ENCODE data around the gene COL9A1. TPM values are rescaled to one million over a fixed set of nuclear protein-coding genes. Genes with fewer than 3 reads are reported as not detected.

COL9A1 gene
- total RNA-seq, 2 donors from 2014 or later: not detected

- Mint-ChIP-seq H3K4me3 (no peak overlapping the region), H3K4me1 (peaks cover 2% of the 10 kb centered on the region), H3K27me3 (peaks cover 69% of the 10 kb centered on the region), H3K36me3 (ENCODE audit: low read depth) (no peaks in the 10 kb centered on the region), H3K27ac (no peak overlapping the region)
- ATAC-seq (no peak), DNase-seq (no peak)
- no peaks in the 10 kb centered on the region for H3K9me3 ChIP-seq (ENCODE audit: control insufficient read depth, low read length, poor library complexity, severe bottlenecking)
Observed at GRCh38 chr6:70281923-70282311, 21.0 kb downstream of the COL9A1 start.

- Mint-ChIP-seq H3K27me3 (peaks cover 81% of the 10 kb centered on the region), H3K4me3 (no peak overlapping the region), H3K4me1 (peaks cover 2% of the 10 kb centered on the region), H3K36me3 (ENCODE audit: low read depth) (no peaks in the 10 kb centered on the region), H3K27ac (no peak overlapping the region)
- H3K9me3 ChIP-seq (ENCODE audit: control insufficient read depth, low read length, poor library complexity, severe bottlenecking): no peaks in the 10 kb centered on the region
- ATAC-seq (no peak), DNase-seq (no peak)
Observed at GRCh38 chr6:70280400-70280853, 22.5 kb downstream of the COL9A1 start.

DNA sequence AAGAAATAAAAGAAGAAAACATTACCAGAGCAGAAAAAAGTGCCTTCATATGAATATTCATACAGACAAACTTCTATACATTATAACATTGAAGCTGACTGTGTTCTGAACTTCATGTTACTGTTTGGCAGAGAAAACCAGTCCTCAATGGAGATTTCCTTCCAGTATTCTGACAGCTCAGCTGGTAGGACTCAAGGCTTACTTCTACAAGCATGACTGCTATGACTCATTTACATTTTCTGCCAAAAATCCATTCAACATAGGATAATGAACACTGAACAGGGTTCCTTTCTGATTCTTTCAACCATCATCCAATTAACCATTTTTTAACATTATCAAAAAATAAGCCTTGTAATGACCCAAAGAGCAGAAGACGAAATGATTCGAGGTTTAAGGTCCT is 25.4 kb downstream of the COL9A1 start:
- no peaks in the 10 kb centered on the region for H3K9me3 ChIP-seq (ENCODE audit: control insufficient read depth, low read length, poor library complexity, severe bottlenecking)
- Mint-ChIP-seq H3K4me3 (no peak overlapping the region), H3K27me3 (peaks cover 61% of the 10 kb centered on the region), H3K36me3 (ENCODE audit: low read depth) (no peaks in the 10 kb centered on the region), H3K27ac (no peak overlapping the region), H3K4me1 (no peaks in the 10 kb centered on the region)
- no peak for DNase-seq
- ATAC-seq: no peak

- Mint-ChIP-seq H3K27ac (no peak overlapping the region), H3K4me3 (no peak overlapping the region), H3K27me3 (peaks cover 42% of the 10 kb centered on the region), H3K36me3 (ENCODE audit: low read depth) (no peaks in the 10 kb centered on the region), H3K4me1 (no peaks in the 10 kb centered on the region)
- H3K9me3 ChIP-seq (ENCODE audit: control insufficient read depth, low read length, poor library complexity, severe bottlenecking): no peaks in the 10 kb centered on the region
- DNase-seq (no peak), ATAC-seq (no peak)
Observed at GRCh38 chr6:70274338-70274737, 28.5 kb downstream of the COL9A1 start.

DNA sequence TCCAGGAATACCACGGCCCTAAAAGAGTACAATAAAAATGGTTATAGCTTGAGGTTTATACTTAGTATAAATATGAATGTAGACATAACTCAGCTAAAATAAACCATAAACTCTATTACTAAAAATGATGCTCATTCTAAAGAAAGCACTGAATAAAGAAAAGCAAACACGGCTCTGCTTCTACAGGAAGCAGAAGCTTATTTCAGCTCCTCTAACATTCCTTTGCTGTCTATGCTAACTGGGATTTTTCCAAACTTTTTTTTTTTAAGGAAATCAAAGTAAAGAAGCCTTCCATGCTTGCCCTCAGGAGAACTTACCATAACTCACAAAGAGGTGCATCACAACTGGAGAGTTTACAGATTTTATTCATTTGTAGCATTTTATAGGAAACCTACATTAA is 30.8 kb downstream of the COL9A1 start:
- ATAC-seq: no peak
- no peak for DNase-seq
- no peaks in the 10 kb centered on the region for H3K9me3 ChIP-seq (ENCODE audit: control insufficient read depth, low read length, poor library complexity, severe bottlenecking)
- H3K27ac Mint-ChIP-seq: no peak overlapping the region
- H3K4me1 Mint-ChIP-seq: no peaks in the 10 kb centered on the region
- peaks cover 41% of the 10 kb centered on the region for H3K27me3 Mint-ChIP-seq
- H3K36me3 Mint-ChIP-seq (ENCODE audit: low read depth): no peaks in the 10 kb centered on the region
- H3K4me3 Mint-ChIP-seq: no peak overlapping the region

DNA sequence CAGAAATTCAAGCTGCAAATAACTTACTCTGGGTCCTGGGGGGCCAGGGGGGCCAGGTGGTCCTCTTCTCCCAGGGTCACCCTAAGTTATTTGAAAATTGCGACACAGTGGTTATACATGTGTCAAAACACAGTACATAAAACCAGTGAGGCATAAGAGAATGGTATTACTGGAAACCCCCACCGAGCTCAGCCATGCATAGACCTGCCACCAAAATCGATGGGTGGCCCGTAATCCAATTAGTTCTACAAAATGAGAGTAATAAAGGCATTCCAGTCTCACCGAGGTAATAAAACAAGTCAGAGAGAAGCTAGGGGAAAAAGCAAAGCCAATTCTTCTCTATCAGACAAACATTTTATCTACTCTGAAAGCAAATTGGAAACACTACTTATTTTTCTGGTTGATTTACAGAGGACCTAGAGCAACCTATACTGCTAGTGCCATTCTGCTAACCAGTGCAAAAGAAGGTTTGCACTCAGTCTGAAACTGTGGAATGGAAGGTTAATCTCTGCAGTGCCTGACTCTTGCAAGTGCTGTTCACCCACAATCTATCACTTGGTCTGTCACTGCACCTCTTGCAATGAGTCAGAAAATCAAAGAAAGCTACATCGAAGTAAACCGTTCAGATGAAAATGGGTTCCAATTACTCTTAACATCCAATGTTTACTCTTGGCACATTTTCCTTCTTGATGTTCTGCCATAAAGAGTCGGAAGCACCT is 32.4 kb downstream of the COL9A1 start:
- ATAC-seq (no peak), DNase-seq (no peak)
- no peaks in the 10 kb centered on the region for H3K9me3 ChIP-seq (ENCODE audit: control insufficient read depth, low read length, poor library complexity, severe bottlenecking)
- Mint-ChIP-seq H3K4me3 (no peak overlapping the region), H3K4me1 (no peaks in the 10 kb centered on the region), H3K27ac (no peak overlapping the region), H3K36me3 (ENCODE audit: low read depth) (peaks cover 2% of the 10 kb centered on the region), H3K27me3 (peaks cover 30% of the 10 kb centered on the region)

GRCh38 chr6:70266142-70266541 is 36.7 kb downstream of the COL9A1 start:
- no peaks in the 10 kb centered on the region for H3K9me3 ChIP-seq (ENCODE audit: control insufficient read depth, low read length, poor library complexity, severe bottlenecking)
- no peak overlapping the region for H3K27ac Mint-ChIP-seq
- no peak overlapping the region for H3K4me3 Mint-ChIP-seq
- H3K36me3 Mint-ChIP-seq (ENCODE audit: low read depth): peaks cover 2% of the 10 kb centered on the region
- H3K4me1 Mint-ChIP-seq: no peaks in the 10 kb centered on the region
- ATAC-seq (no peak), DNase-seq (no peak)
- peaks cover 21% of the 10 kb centered on the region for H3K27me3 Mint-ChIP-seq

DNA sequence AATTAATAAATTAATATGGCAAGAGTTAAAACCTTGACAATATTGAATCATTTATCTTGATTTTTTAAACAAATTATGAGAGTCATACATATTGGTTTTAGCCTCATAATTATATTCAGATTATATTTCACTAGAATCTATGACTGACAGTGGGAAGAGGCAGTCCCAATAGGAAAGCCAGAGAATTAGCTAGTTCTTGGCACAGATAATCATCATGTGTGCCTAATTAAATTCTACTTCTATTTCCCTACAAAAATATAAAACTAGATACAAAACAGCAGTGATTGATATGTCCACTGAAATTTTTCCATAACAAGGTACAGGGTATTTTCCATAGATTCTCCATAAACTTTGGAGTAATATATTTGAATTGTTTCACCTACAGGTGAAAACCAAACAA is 38.6 kb downstream of the COL9A1 start:
- Mint-ChIP-seq H3K27me3 (peaks cover 25% of the 10 kb centered on the region), H3K4me3 (no peak overlapping the region), H3K36me3 (ENCODE audit: low read depth) (peaks cover 2% of the 10 kb centered on the region), H3K4me1 (no peaks in the 10 kb centered on the region), H3K27ac (no peak overlapping the region)
- H3K9me3 ChIP-seq (ENCODE audit: control insufficient read depth, low read length, poor library complexity, severe bottlenecking): no peaks in the 10 kb centered on the region
- DNase-seq (no peak), ATAC-seq (no peak)

DNA sequence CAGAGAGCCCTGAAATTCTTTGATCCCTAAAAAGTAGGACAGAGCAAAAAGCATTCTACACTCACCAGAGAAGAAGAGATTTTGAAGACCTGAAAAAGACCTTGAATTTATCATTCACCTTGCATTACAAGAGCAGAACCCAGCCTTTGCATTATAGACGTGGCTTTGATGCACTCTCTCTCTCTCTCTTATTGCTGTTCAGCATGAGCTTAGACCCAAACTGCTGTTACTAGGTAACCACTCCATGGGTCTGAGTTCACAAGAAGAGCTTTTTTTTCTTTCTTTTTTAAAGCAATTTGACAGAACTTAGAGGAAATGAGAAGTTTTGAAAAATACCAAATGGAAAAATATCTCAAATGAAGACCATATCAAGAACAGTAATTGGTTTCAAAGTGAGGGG is 44.4 kb downstream of the COL9A1 start:
- no peak overlapping the region for H3K27ac Mint-ChIP-seq
- no peaks in the 10 kb centered on the region for H3K9me3 ChIP-seq (ENCODE audit: control insufficient read depth, low read length, poor library complexity, severe bottlenecking)
- H3K27me3 Mint-ChIP-seq: peaks cover 31% of the 10 kb centered on the region
- no peaks in the 10 kb centered on the region for H3K36me3 Mint-ChIP-seq (ENCODE audit: low read depth)
- no peak overlapping the region for H3K4me3 Mint-ChIP-seq
- no peak for DNase-seq
- H3K4me1 Mint-ChIP-seq: no peaks in the 10 kb centered on the region
- no peak for ATAC-seq

DNA sequence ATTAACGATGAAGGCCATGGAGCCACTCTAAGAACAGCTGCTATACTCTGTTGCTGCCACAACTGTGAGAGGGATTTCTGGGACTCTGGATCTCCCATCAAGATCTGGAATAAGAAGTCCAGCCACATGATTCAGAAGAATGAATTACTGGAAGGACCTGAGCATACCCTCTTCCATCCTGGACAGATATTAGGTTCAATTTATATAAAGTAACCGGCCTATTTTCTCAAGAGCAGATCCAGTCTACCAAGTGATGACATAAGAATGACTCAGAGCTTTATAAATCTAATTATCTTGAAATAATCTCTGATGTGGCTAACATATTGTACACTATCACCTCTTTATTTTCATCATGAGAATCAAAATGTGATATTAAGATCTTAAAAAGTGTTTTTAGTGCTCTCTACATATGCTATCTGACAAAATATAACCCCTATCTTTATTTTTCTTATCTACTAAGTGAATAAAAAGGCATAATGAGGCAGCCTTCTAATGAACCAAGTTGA is 45.1 kb downstream of the COL9A1 start:
- H3K9me3 ChIP-seq (ENCODE audit: control insufficient read depth, low read length, poor library complexity, severe bottlenecking): no peaks in the 10 kb centered on the region
- H3K4me3 Mint-ChIP-seq: no peak overlapping the region
- H3K27ac Mint-ChIP-seq: no peak overlapping the region
- peaks cover 31% of the 10 kb centered on the region for H3K27me3 Mint-ChIP-seq
- ATAC-seq (no peak), DNase-seq (no peak)
- no peaks in the 10 kb centered on the region for H3K4me1 Mint-ChIP-seq
- H3K36me3 Mint-ChIP-seq (ENCODE audit: low read depth): no peaks in the 10 kb centered on the region

DNA sequence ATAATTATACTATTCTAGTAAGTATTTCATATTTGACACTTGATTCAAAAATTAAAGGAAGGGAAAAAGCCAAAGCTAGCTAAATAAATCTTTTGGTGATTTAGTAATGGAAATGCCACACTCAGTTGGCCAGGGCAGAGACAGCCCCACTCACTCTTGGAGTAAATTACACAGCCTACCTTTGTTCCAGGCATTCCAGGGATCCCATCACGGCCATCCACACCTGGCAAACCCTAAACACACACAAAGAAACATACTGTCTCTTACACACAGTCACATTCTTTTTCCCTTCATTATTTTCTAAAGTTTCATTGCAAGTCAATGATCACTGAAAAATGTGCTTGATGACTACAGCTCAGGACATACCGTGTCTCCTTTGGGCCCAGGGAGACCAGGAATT is 48.1 kb downstream of the COL9A1 start:
- peaks cover 26% of the 10 kb centered on the region for H3K27me3 Mint-ChIP-seq
- no peak overlapping the region for H3K4me3 Mint-ChIP-seq
- no peak for DNase-seq
- no peaks in the 10 kb centered on the region for H3K36me3 Mint-ChIP-seq (ENCODE audit: low read depth)
- H3K27ac Mint-ChIP-seq: no peak overlapping the region
- H3K9me3 ChIP-seq (ENCODE audit: control insufficient read depth, low read length, poor library complexity, severe bottlenecking): no peaks in the 10 kb centered on the region
- ATAC-seq: no peak
- no peaks in the 10 kb centered on the region for H3K4me1 Mint-ChIP-seq

GRCh38 chr6:70253923-70254322 is 49.0 kb downstream of the COL9A1 start:
- ATAC-seq: no peak
- Mint-ChIP-seq H3K27ac (no peak overlapping the region), H3K4me1 (no peaks in the 10 kb centered on the region), H3K36me3 (ENCODE audit: low read depth) (no peaks in the 10 kb centered on the region), H3K4me3 (no peak overlapping the region), H3K27me3 (peaks cover 26% of the 10 kb centered on the region)
- DNase-seq: no peak
- no peaks in the 10 kb centered on the region for H3K9me3 ChIP-seq (ENCODE audit: control insufficient read depth, low read length, poor library complexity, severe bottlenecking)

- DNase-seq (no peak), ATAC-seq (no peak)
- Mint-ChIP-seq H3K4me3 (no peak overlapping the region), H3K36me3 (ENCODE audit: low read depth) (no peaks in the 10 kb centered on the region), H3K27me3 (peaks cover 24% of the 10 kb centered on the region), H3K27ac (no peak overlapping the region), H3K4me1 (no peaks in the 10 kb centered on the region)
- no peaks in the 10 kb centered on the region for H3K9me3 ChIP-seq (ENCODE audit: control insufficient read depth, low read length, poor library complexity, severe bottlenecking)
Observed at GRCh38 chr6:70252604-70253003, 50.3 kb downstream of the COL9A1 start.

DNA sequence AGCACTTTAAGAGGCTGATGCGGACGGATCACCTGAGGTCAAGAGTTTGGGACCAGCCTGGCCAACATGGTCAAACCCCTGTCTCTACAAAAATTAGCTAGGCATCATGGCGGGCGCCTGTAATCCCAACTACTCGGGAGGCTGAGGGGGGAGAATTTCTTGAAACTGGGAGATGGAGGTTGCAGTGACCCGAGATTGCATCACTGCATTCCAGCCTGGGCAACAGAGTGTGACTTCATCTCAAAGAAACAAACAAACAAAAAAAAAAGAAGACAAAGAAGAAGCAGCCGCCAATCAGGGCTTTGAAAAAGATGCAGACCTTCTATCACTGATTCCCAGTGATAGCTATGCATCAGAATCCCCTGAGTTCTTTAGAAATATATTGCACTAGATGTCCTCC is 56.8 kb downstream of the COL9A1 start:
- no peaks in the 10 kb centered on the region for H3K4me1 Mint-ChIP-seq
- H3K4me3 Mint-ChIP-seq: no peak overlapping the region
- H3K9me3 ChIP-seq (ENCODE audit: control insufficient read depth, low read length, poor library complexity, severe bottlenecking): no peaks in the 10 kb centered on the region
- H3K27ac Mint-ChIP-seq: no peak overlapping the region
- DNase-seq (no peak), ATAC-seq (no peak)
- peaks cover 24% of the 10 kb centered on the region for H3K27me3 Mint-ChIP-seq
- H3K36me3 Mint-ChIP-seq (ENCODE audit: low read depth): no peaks in the 10 kb centered on the region
